GM19043 (cell line): ENCODE results near the gene P2RX7.
"Not testable (repeated sequence)": the region's sequence is repeated elsewhere in the genome, so short reads cannot be mapped to it uniquely, and the experiment has no call there.

Source experiments
- ATAC-seq: cut with Tn5 transposase; IDR thresholded peaks from one replicate; pipeline ENCODE4 v1.9.1; 2021; ENCODE audit warnings: low read depth; ENCODE audit not compliant: unreplicated experiment

P2RX7 gene

GRCh38 chr12:121167951-121168350, 35.3 kb downstream of the P2RX7 start:
- ATAC-seq: no peak

GRCh38 chr12:121170151-121170550, 37.5 kb downstream of the P2RX7 start:
- no peak for ATAC-seq

- ATAC-seq: no peak
Measured at GRCh38 chr12:121170611-121171260, 38.1 kb downstream of the P2RX7 start.

- no peak for ATAC-seq
Measured at GRCh38 chr12:121172145-121172544, 39.5 kb downstream of the P2RX7 start.

- no peak for ATAC-seq
Measured at GRCh38 chr12:121175383-121176119, 42.9 kb downstream of the P2RX7 start.

- ATAC-seq: no peak
Measured at GRCh38 chr12:121176826-121177529, 44.3 kb downstream of the P2RX7 start.

GRCh38 chr12:121181181-121181580, 48.5 kb downstream of the P2RX7 start:
- no peak for ATAC-seq

- no peak for ATAC-seq
Measured at GRCh38 chr12:121182222-121182893, 49.7 kb downstream of the P2RX7 start.

GRCh38 chr12:121184425-121184824, 51.7 kb downstream of the P2RX7 start:
- no peak for ATAC-seq

GRCh38 chr12:121184984-121185889, 52.6 kb downstream of the P2RX7 start:
- ATAC-seq: no peak

GRCh38 chr12:121186826-121187225, 54.1 kb downstream of the P2RX7 start:
- ATAC-seq: no peak

- ATAC-seq: no peak
Measured at GRCh38 chr12:121187501-121187900, 54.8 kb downstream of the P2RX7 start.

- no peak for ATAC-seq
Measured at GRCh38 chr12:121188227-121188626, 55.6 kb downstream of the P2RX7 start.

GRCh38 chr12:121189131-121189530, 56.5 kb downstream of the P2RX7 start:
- no peak for ATAC-seq

- no peak for ATAC-seq
Measured at GRCh38 chr12:121189619-121190155, 57.0 kb downstream of the P2RX7 start.

- ATAC-seq: no peak
Measured at GRCh38 chr12:121190523-121191031, 57.9 kb downstream of the P2RX7 start.

- ATAC-seq: no peak
Measured at GRCh38 chr12:121191151-121191550, 58.5 kb downstream of the P2RX7 start.

- ATAC-seq: no peak
Measured at GRCh38 chr12:121196902-121197301, 64.2 kb downstream of the P2RX7 start.

GRCh38 chr12:121198949-121199348, 66.3 kb downstream of the P2RX7 start:
- no peak for ATAC-seq

GRCh38 chr12:121201140-121201539, 68.5 kb downstream of the P2RX7 start:
- not testable (repeated sequence) for ATAC-seq
